Amniotic stem cell (primary cell): ENCODE results near the gene HOXB9.

Experiments used
- DNase-seq: peaks from one replicate; lab custom pipeline; 2025; lab: John Stamatoyannopoulos, UW

HOXB9 gene

GRCh38 chr17:48639136-48639535 lies 13.0 kb upstream of the HOXB9 start:
- DNase-seq = no peak

GRCh38 chr17:48637323-48638260 lies 11.4 kb upstream of the HOXB9 start:
- no peak for DNase-seq

- no peak for DNase-seq
Measured at GRCh38 chr17:48636177-48637018, 10.2 kb upstream of the HOXB9 start.

GRCh38 chr17:48634493-48635208 lies 8.5 kb upstream of the HOXB9 start:
- DNase-seq = no peak

GRCh38 chr17:48633266-48633677 lies 7.1 kb upstream of the HOXB9 start:
- no peak for DNase-seq

GRCh38 chr17:48632579-48633265 lies 6.6 kb upstream of the HOXB9 start:
- DNase-seq = no peak

GRCh38 chr17:48631693-48632578 lies 5.8 kb upstream of the HOXB9 start:
- DNase-seq = no peak

GRCh38 chr17:48630925-48631692 lies 5.0 kb upstream of the HOXB9 start:
- no peak for DNase-seq

GRCh38 chr17:48630009-48630924 lies 4.1 kb upstream of the HOXB9 start:
- no peak for DNase-seq

GRCh38 chr17:48629411-48629759 lies 3.2 kb upstream of the HOXB9 start:
- DNase-seq = no peak

- DNase-seq = no peak
Measured at GRCh38 chr17:48628649-48629410, 2.7 kb upstream of the HOXB9 start.

- DNase-seq = no peak
Measured at GRCh38 chr17:48627623-48628521, 1.7 kb upstream of the HOXB9 start.

- DNase-seq = no peak
Measured at GRCh38 chr17:48627118-48627597, 1.0 kb upstream of the HOXB9 start.

GRCh38 chr17:48625495-48626244 lies 488 bp downstream of the HOXB9 start:
- no peak for DNase-seq

GRCh38 chr17:48624544-48625494 lies 1.3 kb downstream of the HOXB9 start:
- no peak for DNase-seq
